GM19463 (cell line): ENCODE measurements around the gene SWT1.
A peak's percentile ranks its signal among the peaks of the same experiment; 100 is the strongest.
"Not testable (repeated sequence)": the region's sequence is repeated elsewhere in the genome, so short reads cannot be mapped to it uniquely, and the experiment has no call there.

Experiments used
- ATAC-seq: cut with Tn5 transposase; IDR thresholded peaks from one replicate; pipeline ENCODE4 v1.9.1; 2021; ENCODE audit warnings: mild to moderate bottlenecking, moderate library complexity; ENCODE audit not compliant: unreplicated experiment

Gene SWT1

DNA sequence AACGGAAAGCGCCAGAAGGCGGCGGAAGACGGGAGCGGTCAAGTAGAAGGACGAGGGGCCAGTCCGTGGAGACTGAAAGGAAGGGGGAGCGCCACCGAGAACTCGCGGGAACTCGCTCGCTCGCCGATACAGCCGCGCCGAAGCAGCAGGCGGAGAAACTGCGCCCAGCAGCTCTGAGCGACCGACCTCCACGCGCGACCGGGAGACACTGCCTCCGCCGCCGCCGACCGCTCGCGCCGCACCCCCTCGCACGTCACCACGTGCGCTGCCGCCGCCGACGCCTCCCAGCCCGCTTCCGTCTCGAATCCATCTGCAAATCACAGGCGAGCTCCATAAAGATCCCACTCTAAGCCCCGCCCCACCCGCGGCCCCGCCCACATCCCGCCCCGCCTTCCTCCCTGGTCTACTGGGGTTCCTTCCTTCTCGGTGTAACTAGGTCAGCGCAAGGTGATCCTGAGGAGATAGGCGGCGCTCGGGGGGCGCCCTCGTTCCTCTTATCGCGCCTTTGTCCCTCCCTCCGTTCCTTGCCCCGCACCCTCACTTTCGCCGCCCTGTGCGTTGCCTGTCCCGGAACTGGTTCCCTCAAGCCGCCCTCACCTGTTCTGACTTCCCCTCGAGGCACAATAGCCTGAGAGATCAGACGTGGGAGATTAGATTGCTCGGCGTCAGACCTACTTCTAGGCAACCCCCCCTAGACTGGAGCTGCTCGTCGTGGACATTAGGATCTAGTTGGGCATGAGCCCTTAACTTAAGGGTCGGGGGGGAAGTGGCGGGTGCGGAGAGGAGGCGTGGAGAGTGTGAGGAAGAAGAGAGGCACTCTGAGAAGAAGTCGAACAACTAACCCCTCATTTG lies 160.3 kb downstream of the SWT1 start, which contains the start of gene IVNS1ABP:
TSS of gene IVNS1ABP (minus strand) at position 210 of the 852 bp plus-strand sequence. CDS start 7,750 bp downstream, outside the sequence.
- peak; percentile 67 for ATAC-seq

DNA sequence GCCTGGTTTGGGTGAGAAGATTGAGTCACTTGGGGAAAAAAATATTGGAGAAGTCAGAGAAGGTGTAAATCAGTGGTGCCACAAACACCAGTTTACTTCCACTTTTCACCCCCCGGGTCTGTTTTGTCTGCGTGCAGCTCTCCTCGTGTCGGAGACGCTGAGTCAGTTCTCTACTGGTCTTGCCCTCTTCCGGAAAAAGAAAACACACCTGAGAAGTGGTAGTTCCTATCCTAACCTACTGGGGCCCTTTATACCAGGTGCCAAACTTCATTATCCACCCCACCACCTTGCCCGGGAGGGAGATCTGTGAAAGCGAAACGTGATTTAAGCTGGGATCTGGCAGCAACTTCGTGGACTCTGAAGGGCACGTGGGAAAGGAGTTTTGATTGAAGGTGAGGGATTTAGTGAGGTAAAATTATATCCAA lies 160.9 kb downstream of the SWT1 start:
- peak; percentile 34 for ATAC-seq

DNA sequence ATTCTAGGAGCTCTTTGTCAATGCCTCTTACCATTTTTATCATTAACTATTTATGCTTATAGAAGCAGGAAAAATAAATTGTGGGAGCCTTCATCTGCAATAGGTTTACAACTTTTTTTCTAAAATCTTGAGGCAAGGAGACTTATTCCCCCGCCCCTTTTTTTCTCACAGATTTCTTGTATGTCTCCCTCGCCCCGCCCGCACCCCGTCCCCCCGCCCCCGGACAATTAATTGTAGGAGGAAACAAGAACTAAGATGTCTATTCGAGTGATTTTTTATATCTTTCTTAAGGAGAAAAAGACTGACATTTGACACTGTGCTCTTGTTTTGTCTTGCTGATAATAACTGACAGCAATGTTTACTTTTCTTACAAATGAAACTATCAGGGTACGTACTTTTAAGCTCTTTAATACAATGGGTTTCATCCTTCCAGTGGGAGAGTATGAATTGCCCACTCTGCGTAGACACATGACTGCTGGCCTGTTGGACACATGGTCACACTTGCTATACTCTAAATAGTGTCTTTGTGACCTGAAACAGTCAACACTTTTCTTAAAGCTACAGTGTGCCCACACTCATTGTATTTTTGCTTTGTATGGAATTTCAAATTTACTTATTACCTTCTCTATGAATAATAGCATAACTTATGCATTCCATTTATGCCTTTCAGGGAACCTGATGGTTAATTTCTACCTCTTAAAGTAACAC lies 161.6 kb downstream of the SWT1 start:
- ATAC-seq, result no peak

DNA sequence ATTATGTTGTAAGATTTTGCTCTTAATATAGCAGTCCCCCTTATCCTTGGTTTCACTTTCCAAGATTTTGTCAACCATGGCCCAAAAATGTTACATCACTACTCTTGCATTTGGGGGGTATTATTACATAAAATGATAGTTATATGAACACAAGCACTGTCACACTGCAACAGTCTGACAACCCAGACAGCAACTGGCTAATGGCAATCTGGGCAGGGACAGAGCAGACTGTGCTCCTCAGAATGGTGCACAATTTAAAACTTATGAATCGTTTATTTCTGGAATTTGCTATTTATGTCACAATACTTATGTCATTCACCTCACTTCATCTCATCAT lies 162.1 kb downstream of the SWT1 start:
- ATAC-seq, result no peak

DNA sequence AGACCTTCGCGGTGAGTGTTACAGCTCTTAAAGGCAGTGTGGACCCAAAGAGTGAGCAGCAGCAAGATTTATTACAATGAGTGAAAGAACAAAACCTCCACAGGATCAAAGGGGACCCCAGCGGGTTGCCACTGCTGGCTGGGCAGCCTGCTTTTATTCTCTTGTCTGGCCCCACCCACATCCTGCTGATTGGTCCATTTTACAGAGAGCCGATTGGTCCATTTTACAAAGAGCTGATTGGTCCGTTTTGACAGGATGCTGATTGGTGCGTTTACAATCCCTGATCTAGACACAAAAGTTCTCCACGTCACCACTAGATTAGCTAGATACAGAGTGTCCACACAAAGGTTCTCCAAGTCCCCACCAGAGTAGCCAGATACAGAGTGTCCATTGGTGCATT lies 164.1 kb downstream of the SWT1 start:
- ATAC-seq, result not testable (repeated sequence)

DNA sequence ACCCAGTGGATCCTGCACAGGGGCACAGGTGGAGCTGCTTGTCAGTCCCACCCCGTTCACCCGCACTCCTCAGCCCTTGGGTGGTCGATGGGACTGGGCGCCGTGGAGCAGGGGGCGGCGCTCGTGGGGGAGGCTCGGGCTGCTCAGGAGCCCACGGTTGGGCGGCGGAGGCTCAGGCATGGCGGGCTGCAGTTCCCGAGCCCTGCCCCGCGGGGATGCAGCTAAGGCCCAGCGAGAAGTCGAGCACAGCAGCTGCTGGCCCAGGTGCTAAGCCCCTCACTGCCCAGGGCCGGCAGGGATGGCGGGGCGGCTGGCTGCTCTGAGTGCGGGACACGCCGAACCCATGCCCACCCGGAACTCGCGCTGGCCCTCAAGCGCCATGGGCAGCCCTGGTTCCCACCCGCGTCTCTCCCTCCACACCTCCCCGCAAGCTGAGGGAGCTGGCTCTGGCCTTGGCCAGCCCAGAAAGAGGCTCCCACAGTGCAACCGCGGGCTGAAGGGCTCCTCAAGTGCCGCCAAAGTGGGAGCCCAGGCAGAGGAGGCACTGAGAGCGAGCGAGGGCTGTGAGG lies 164.8 kb downstream of the SWT1 start:
- ATAC-seq, result not testable (repeated sequence)

DNA sequence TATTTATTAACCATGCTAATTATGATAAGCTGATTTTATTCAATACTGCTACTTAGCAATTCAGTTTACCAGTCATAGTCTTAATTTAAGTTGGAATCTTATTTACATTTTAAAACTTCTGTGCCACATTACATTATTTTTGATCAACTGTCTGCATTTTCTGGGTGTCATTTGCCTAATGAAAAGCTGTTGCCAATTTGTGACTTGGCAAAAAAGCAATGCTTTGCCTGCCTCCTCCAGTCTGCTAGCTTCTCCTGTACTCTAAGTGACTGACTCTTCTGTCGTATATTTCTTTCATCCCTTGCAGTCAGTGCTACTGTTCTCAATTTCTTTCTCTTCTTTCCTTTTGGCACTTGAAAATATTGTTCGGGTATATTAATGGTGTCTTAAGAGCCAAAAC lies 165.7 kb downstream of the SWT1 start:
- no peak for ATAC-seq

DNA sequence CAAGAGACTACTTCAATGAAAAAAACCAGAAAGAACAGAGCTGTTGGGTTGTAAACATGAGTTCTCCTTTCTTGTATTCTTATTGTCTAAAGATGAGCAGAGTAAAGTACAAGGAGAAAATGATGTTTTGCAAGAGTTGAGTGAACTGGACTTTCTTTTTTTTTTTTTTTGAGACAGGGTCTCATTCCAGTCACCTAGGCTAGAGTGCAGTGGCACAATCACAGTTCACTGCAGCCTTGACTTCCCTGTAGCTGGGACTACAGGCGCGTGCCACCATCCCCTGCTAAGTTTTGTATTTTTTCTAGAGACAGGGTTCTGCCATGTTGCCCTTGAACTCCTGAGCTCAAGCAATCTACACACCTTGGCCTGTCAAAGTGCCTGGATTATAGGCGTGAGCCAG lies 167.2 kb downstream of the SWT1 start:
- ATAC-seq, result no peak

DNA sequence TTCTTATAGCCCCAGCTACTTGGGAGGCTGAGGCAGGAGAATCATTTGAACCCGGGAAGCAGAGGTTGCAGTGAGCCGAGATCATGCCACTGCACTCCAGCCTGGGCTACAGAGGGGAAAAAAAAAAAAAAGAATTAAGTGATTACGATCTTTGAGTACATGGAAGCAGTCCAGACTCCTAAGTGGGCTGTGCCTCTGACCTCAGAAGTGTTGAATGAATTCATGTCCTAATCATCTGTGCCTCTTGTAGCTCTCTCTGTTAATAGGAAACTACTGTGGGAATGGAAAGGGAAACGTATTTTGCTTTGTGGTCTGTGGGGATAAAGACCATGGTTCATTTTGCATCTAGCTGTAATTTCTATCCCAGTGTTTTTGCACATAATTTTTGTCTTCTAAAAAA lies 168.4 kb downstream of the SWT1 start:
- no peak for ATAC-seq

DNA sequence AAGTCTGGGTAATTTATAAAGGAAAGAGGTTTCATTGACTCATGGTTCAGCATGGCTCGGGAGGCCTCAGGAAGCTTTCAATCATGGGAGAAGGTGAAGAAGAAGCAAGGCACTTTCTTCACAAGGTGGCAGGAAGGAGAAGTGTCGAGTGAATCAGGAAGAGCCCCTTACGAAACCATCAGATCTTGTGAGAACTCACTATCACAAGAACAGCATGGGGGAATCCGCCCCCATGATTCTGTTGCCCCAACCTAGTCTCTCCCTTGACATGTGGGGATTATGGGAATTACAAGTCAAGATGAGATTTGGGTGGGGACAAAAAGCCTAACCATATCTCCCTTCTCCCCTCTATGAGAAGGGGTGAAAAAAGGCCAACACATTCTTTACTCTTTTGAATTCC lies 171.3 kb downstream of the SWT1 start:
- no peak for ATAC-seq

DNA sequence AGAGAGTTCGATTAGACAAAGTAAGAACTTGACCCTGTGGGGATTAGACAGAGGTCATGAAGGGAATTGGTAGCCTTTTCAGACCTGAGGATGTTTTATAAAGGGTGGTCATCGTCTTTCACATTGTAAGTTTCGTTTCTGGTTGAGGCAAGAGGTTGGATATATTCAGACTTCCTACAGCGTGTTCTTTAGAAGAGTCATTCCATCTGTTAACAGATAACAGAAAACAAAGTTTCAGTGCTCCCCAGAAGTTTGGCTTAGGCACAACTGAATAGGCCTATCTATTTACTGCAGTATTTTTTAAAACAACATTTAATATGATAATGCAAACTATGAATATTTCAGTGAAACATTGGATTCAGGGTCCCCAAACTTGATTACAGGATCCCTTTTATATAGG lies 177.2 kb downstream of the SWT1 start:
- ATAC-seq, result no peak

DNA sequence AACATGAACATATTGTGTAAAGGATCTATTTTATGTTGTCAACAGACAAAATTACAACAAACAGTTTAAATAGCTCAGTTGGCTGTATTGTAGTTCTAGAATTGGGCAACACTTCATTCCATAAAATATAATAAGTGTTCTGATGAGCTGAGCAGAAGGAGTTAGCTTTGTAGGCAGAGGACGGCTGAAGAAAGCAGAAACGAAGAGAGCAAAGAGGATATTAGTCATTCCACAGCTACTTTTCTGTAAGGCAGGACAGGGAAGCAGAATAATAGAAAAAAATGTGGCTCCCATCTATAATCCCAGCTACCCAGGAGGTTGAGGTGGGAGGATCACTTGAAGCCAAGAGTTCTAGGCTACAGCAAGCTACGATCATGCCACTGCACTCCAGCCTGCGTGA lies 180.3 kb downstream of the SWT1 start:
- no peak for ATAC-seq

DNA sequence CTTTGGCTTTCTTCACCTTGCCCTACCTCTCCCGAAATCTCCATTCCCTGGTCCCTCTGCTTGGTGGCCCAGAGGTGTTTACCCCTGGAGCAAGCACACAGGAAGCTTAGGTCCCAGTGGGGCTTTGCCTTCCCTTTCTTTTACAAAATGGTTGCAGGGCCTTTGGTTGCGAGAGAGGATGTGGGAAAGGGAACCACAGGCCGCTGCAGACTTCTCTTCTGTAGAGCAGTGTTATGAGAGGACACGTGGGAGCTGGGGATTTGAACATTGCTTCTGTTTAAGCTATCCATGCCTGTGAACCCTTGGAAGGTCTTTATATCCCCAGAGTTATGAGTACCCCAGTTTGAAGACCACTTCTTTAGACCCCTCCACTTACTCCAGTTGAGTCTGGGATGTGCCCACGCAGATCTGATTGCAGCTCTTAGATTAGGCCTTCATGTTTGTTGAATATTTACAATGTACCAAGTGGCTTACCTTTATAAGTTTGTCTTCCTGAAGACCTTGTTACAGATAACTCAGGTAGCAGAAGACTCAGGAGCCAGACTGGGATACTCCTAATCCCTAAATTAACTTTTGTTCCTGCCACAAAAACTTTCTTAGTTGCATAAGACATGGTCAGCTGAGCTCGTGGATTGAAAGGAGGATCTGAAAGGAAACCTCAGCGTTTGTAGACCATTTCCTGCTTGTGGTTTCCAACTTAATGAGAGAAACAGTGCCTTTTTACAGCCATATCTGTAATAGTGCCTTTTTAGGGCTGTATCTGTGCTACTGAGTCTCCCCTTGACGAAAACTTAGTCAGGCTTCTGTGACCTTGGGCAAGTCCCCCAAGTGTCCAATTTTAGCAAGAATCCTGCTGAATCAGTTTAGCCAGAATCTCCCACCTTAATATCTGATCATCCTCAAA lies 182.0 kb downstream of the SWT1 start:
- peak; percentile 91 for ATAC-seq

DNA sequence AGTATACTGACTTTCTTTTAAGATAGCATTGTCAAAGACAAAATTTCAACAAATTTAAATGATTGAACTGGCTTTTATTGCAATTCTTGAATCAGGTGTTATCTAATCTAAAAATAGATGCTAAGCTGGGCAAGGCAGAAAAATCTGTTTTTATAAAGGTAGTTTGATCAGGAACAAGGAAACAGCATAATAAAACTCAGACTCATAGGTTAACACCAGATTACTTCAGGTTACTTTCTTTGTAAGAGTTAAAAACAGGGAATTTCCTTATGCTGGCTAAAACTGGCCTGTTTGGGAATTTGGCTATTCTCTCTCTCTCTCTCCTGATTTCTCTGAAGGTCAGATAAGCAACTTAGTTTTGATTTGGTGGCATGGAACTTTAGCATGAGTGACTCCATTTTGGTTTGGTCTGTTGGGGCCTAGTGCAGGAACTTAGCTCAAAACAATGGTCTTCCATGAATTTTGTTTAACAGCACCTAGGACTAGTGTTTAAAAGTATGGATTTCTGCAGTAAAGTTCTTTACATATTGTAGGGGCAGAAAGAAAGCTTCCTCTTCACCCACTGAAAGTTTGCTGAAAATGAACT lies 184.3 kb downstream of the SWT1 start:
- ATAC-seq, result no peak
